HG03439 (cell line): ENCODE results near the gene TNFRSF8.
"Not testable (repeated sequence)": the region's sequence is repeated elsewhere in the genome, so short reads cannot be mapped to it uniquely, and the experiment has no call there.

Source experiments
- ATAC-seq: cut with Tn5 transposase; IDR thresholded peaks from one replicate; pipeline ENCODE4 v1.9.1; 2021; ENCODE audit warnings: mild to moderate bottlenecking, moderate library complexity; ENCODE audit not compliant: unreplicated experiment

Gene TNFRSF8

GRCh38 chr1:12038356-12039163, 24.5 kb upstream of the TNFRSF8 start:
- no peak for ATAC-seq

GRCh38 chr1:12039164-12039525, 24.0 kb upstream of the TNFRSF8 start:
- no peak for ATAC-seq

- not testable (repeated sequence) for ATAC-seq
These were observed 23.2 kb upstream of the TNFRSF8 start for GRCh38 chr1:12039824-12040456.

GRCh38 chr1:12040457-12041051, 22.5 kb upstream of the TNFRSF8 start:
- peak; percentile 51 for ATAC-seq

DNA sequence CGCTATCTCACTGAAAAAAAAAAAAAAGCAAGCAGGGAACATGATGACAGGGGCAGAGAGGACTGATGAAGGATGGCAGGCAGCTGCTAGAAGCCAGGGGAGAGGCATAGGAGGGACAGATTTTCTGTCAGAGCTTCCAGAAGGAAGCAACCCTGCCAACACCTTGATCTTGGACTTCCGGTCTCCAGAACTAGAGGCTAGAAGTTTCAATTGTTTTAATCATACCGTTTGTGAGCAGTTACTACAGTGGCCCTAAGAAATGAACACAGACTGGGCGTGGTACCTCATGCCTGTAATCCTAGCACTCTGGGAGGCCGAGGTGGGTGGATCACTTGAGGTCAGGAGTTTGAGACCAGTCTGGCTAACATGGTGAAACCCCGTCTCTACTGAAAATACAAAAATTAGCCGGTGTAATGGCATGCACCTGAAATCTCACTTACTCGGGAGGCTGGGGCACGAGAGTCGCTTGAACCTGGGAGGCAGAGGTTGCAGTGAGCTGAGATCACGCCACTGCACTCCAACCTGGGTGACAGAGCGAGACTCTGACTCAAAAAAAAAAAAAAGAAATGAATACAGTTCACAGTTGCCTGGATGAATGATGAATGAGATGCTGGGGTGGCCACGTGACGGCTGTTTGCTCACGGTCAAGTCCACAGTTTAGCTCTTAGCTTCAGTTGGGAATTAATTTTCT, 18.8 kb upstream of the TNFRSF8 start:
- not testable (repeated sequence) for ATAC-seq

GRCh38 chr1:12046749-12047119, 16.4 kb upstream of the TNFRSF8 start:
- no peak for ATAC-seq

DNA sequence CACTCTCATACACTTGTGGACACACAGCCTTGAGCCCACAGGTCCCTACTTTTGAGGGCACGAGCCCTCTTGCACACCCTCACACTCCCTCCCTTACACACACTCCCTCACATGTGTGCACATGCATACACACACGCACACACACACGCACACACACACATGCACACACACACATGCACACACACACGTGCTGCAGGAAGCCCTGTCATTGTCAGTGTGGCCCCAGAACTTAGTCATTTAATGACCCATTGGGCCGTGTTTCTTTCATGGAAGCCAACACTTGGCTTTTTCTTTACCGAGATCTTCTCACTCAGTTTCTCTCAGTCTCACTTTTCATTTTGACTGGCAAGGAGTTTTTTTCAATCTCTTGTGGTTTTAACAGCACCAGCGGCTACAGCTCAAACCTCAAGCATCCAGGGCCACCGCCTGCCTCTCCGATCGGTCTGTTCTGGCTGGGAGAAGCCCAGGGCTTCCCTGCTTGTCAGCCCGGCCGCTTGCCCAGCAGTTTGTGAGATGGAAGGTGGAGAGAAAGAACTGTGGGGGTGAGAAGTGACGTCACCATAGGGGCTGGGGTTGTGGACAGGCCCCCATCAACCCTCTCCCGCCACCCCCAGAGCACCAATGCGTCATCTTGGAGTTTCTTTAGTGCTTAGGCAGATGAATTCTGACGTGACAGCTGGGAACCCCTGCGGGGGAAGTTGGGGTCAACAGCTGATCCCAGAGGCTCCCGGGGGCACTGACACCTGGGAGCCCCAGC, 15.8 kb upstream of the TNFRSF8 start:
- ATAC-seq: peak; percentile 41

DNA sequence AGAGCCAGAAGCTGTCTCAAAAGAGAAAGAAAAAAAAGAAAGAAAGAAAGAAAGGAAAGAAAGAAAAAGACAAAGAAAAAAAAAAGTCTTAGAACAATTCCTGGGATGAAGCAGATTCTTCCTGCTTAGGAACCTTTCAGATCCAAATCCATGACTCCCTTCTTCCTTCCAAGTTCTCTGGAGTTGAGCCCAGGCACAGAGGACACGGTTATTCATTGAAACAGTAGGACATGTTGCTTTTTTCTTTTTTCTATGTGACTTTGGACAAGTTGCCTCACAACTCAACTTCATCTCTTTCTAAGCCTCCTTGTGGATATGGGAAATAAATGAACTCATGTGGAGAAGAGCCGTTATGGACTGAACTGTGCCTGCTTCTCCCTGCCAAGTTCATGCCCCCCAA, 14.7 kb upstream of the TNFRSF8 start:
- ATAC-seq: no peak

GRCh38 chr1:12049616-12050015, 13.5 kb upstream of the TNFRSF8 start:
- no peak for ATAC-seq

DNA sequence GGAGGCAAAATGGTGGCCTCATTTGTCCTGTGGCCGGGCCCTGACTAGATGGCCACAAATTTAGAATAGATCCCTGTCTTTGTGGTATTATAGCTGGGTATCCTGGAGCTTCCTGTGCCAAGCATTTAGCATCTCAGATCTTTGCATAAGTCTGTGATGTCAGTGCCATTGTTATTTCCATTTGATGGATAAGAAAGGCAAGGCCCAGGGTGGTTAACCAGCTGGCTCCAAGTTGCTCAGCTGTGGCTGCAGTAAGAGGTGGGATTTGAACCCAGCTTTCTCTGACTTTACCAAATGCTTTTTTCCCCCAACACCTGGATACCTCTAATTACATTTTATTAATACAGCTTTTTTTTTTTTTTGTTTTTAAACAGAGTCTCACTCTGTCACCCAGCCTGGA, 11.7 kb upstream of the TNFRSF8 start:
- ATAC-seq: no peak

- ATAC-seq: peak; percentile 60
These were observed 11.0 kb upstream of the TNFRSF8 start for GRCh38 chr1:12052008-12052573.

DNA sequence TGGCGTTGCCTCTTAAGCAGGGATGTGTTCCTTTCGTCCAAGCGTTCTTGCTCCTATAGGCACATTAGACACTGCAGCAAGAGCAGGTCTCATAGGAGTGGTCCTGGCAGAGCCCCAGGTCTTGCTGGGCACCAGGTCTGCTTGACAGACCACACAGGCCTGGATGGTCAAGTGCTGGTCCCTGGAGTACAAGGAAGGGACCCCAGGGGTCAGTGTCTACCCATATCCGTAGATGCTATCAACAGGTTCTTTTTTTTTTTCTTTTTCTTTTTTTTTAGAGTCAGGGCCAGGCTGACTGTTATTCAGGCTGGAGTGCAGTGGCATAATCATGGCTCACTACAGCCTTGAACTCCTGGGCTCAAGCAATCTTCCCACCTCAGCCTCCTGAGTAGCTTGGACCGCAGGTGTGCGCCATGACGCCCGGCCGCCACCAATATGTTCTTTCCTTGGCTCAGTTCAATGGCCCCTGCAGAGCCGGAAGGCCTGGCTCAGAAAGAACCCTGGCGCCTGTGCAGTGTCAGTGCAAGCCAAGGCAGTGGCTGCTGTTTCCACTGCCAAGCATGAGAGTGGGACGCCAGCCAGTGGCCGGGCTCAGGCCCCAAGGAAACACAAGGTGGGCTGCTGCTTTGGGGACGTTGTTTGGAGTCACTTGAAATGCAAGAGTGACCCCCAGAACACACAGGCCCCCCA, 10.0 kb upstream of the TNFRSF8 start:
- ATAC-seq: no peak

DNA sequence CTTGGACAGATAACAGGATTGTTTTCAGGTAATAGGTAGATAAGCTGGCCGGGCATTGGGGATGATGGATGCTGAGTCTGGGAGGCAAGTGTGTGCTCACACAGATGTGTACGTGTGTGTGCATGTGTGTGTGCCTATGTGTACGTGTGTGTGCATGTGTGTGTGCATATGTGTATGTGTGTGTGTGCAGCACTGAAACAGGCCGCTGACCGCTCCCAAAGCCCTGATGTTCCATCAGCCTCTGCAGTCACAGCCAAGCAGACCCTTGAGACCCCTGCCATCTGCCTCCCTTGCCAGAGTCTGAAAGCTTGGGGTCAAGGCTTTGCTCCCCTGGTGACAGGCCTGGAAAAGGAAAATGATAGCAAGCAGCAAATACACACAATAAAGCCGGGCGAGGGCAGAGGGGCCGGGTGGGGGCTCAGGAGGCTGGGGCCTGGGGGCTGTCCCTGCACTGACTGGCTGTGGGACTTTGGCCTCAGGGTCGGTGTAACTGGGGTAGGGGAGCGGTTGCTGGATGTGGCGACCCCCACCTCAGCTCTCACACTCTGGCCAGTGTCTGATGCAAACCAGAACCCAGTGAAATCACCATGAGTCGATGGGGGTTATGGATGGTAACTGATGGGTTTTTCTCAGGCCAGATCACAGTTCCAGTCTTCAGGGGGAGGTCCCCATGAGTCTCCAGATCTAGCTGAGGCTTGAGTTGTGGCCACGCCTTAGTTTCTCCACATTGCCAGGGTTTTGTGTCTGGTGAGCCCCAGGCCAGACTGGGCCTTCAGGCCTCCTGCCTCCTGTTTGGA, 9.2 kb upstream of the TNFRSF8 start:
- ATAC-seq: no peak

DNA sequence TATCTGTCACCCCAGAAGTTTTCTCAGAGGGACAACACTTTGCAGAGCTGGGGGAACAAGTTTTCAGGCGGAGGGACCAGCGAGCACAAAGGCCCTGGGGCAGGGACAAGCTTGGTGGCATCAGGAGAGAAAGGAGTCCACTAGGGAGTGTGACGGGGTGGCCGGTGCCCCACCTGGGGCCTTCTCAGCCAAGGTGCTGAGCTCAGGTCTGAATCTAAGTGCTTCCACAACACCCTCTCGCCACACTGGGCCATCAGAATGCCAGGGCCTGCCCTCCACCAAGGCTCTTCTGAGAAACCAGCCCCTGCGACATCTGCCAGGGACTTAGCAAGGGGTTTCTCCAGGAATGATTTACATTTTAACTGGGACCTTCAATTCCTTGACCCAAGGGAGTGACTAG, 7.8 kb upstream of the TNFRSF8 start:
- no peak for ATAC-seq

DNA sequence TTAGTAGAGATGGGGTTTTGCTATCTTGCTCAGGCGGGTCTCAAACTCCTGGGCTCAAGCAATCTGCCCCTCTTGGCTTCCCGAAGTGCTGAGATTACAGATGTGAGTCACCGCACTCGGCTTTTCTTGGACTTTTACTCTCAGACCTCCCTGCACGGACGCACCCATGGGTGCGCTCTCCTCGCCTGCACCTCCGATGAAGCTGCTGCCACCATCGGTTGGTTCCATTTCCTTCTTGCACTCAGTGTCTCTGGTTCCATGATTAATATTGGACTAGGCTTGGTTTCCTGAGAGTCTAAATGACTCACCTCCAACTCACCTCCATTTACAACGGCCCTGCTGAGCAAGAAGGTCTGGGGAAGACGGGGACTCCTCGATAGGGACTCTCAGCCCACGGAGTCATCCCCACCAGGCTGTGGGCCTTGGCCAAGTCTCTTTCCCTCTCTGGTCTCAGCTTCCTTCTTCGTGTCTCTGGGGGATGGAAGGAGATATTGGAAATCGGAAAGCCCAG, 6.7 kb upstream of the TNFRSF8 start:
- no peak for ATAC-seq

DNA sequence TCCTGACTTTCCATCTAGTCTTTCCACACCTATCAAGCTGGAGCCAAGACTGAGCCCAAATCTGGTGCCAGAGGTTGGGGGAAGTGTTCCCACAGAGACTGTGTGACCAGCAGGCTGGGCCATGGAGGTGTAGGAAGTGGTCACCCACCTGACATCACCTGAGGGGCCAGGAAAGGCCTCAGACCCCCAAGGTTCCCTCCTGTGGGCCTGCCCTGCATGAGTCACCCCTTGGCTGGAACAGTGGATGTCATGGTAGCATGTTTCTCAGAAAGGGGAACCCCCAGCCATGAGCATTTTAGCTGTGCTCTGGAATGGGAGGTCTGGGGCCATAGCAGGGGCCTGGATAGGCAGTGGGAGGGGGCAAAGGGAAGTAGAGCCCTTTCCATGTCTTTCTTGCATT, 5.7 kb upstream of the TNFRSF8 start:
- ATAC-seq: no peak

GRCh38 chr1:12057940-12058687, 5.0 kb upstream of the TNFRSF8 start:
- ATAC-seq: no peak

DNA sequence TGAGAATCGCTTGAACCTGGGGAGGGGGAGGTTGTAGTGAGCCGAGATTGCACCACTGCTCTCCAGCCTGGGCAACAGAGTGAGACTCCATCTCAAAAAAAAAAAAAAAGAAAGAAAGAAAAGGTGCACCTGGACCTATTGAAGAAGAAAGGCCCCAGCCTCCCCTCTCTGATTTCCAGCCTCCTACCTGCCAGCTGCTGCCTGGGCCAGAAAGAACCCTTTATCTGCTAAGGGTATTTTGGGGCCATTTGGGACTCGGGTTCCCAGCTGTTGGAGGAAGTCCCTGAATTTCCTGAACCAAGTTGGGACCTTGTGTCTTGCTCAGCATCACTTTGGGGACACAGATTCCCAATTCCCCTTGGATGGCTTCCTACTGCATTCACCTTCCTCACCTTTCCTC, 3.9 kb upstream of the TNFRSF8 start:
- ATAC-seq: no peak
